LNCAP (cell line): ENCODE results near the gene GRIA3.

Experiments
- TF ChIP-seq, protein P1 (sequence below): fragments of 450-650 bp; IDR thresholded peaks from 2 replicates; pipeline ENCODE4 v1.5.1; 2017; ENCODE audit warnings: mild to moderate bottlenecking

Gene GRIA3

DNA sequence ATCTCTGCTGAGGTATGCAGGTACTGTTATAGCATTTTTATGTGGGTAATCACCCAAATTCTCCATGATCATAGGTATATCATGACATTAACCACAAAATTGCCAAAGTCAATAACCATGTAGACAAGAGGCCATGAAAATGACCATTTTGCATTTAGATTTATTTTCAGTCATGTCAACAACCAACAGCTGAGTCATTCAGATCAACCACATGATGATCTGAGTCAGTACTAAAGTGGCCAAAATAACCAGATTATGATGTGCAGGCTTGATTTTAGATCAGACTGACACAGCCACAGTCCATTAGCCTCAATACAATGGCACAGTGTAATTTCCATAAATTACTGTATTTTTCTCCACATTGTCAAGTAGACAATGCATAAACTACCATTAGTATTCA lies 240.5 kb downstream of the GRIA3 start:
- TF ChIP-seq, protein P1, sequence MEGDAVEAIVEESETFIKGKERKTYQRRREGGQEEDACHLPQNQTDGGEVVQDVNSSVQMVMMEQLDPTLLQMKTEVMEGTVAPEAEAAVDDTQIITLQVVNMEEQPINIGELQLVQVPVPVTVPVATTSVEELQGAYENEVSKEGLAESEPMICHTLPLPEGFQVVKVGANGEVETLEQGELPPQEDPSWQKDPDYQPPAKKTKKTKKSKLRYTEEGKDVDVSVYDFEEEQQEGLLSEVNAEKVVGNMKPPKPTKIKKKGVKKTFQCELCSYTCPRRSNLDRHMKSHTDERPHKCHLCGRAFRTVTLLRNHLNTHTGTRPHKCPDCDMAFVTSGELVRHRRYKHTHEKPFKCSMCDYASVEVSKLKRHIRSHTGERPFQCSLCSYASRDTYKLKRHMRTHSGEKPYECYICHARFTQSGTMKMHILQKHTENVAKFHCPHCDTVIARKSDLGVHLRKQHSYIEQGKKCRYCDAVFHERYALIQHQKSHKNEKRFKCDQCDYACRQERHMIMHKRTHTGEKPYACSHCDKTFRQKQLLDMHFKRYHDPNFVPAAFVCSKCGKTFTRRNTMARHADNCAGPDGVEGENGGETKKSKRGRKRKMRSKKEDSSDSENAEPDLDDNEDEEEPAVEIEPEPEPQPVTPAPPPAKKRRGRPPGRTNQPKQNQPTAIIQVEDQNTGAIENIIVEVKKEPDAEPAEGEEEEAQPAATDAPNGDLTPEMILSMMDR = no peak

DNA sequence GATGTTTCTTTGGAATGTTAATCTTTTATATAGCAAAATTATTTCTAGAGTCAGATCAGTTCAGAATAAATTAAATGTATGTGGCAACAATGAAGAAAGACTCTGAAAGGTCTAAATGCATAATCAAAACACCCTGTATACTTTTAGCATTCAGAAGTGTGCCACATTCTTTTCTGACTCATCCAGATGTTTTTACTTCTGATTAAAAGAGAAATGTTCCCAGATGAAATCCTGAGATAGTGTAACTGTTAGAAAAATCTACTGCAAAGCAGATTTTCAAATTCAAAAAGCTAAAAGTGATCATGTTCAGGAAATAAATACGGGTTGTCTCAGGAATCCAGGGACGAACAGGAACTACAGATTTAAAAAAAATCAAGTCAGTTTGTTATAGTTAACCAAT lies 241.4 kb downstream of the GRIA3 start:
- TF ChIP-seq, protein P1 = no peak

DNA sequence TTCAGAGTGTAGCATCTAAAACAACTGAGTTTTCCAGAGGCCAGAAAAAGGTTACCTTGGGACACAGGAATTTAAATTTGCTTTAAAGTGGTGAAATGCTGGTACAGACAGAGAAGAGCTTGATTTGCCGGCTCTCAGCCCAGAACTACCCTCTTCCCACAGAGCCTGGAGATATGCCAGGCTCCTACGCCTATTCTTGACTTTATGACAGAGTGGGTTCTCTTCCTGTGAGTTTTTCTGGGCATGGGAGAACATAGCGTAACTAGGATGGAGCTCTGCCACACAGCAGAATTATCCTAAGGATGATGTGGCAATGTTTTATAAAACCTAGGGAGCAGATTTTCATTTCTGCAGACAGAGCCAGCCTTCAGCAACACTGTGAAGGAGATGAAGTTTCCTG lies 241.8 kb downstream of the GRIA3 start:
- TF ChIP-seq, protein P1 = no peak

DNA sequence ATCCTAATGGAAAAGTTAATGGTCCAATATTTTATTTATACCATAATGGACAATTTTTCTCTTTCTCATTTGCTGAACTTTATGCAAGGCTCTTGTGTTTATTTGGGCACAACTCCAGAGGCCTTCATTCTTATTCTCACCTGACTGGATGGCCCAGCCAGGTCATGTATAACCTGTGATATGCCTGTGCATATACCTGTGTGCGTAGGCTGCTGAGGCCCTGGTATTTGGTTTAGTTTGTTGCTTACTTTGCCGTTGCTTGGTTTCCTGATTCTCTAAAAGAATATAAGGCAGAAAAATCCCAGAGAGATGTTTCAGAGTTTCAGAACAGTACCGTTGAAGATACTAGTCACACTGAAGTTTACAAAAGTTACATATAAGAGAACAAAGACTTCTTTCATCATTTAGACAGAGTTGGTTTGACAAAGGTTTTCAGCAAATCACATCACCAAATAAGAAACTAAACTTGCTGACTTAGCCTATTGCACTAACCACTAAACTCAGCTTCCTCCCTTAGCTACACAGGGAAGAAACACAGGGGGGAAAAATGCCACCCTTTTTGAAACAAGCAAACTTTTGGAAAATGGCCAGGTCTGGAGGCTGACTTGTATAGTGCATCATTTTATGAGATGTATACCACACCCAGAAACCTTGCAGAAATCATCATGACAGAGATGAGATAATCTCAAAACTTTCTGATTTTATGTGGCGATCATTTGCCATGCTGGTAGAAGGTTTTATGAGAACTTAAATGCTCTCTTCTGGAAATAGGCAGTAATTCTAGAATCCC lies 248.5 kb downstream of the GRIA3 start:
- TF ChIP-seq, protein P1 = no peak

DNA sequence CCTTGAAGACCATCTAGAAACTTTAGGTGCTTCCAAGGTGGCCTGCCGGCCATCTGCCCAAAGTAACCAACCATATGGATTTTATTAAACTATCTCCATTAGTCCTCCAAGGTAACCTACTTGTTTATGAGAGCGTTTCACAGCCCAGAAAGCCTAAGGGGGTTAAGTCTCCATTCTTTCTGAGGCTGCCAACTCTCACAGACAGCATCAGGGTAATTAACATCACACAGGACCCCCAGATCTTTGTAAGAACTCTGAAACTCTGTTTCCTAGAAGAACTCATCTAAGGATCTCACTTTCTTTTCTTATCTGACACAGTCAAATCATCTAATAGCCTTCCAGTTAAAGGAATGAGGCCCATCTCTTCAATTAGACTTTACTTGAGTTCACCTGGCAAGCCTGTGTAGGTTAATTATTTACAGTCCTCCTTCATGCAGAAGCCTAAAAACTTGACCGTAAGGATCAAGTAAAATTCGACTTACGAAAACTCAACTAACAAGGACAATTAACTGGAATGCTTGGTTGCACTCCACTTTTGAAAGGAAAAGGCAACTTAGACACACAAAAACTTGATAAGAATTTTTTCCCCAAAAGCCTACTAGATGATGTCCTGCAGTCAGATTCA lies 252.5 kb downstream of the GRIA3 start:
- TF ChIP-seq, protein P1 = no peak

DNA sequence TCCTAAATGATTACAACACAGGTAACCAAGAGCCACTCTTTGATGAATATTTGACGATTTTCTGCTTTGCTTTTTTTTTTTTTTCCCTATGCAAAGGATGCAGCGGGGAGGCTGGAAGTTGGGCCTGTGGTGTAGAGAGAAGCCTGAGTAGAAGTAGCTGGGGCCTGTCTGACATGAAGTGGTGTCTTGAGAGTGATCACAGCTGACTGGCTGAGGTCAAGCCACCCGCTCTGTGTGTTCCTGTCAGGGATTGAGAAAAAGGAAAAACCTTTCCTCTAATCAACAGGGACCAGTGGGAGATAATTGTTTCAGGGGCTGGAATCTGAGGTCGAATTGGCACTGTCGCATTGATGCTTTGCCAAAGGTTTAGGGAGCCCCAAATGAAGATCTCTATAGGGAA lies 258.7 kb downstream of the GRIA3 start:
- TF ChIP-seq, protein P1 = no peak

DNA sequence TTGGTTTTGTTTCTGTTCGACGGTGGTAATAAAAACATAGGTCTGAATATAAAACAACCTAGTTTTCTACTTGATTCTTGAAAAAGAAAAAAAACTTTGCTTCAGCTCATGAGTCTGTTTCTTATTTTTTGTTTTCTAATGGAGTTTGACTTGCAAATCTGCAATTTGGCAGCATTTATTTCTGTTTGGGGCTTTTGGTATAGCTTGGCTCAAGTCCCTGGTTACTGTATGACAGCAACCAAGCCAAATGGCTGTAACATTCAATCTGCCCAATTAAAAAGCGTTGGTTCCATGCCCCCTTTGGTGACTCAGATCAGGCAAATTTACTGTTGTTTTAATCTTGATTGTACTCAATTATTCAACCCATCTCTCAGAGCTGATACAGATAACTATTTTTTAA lies 263.4 kb downstream of the GRIA3 start:
- TF ChIP-seq, protein P1 = no peak
